ENCODE results near the gene IFIT1B.
"Not testable (repeated sequence)": the region's sequence is repeated elsewhere in the genome, so short reads cannot be mapped to it uniquely, and the experiment has no call there.

The IFIT1B gene

GRCh38 chr10:89350631-89351315, 27.1 kb upstream of the IFIT1B start:
- DNase-seq, result not testable (repeated sequence)

- DNase-seq, result no peak
These were observed 26.5 kb upstream of the IFIT1B start for GRCh38 chr10:89351412-89351779.

GRCh38 chr10:89351780-89352597, 25.9 kb upstream of the IFIT1B start:
- DNase-seq, result no peak

- DNase-seq, result no peak
These were observed 25.1 kb upstream of the IFIT1B start for GRCh38 chr10:89352802-89353201.

GRCh38 chr10:89355394-89355931, 22.4 kb upstream of the IFIT1B start:
- no peak for DNase-seq

- no peak for DNase-seq
These were observed 20.8 kb upstream of the IFIT1B start for GRCh38 chr10:89357096-89357495.

- DNase-seq, result no peak
These were observed 19.9 kb upstream of the IFIT1B start for GRCh38 chr10:89357975-89358374.

DNA sequence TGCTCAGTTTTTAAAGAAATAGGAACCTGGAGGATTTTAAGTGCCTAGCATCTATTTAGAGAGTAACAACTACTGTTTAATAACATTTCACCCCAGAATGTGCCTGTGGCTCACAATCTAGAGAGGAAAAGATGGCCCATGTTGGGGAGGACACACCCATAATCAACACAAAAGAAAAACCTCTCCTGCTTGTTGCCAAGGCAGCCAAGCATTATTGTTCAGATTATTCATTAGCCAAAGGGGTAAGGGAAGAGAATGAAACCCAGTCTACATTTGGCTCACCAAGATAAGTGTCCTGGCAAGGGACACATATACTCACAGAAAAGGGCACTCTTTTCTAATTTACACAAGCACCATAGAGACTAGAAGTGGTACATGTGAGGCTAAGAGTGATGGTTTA, 17.7 kb upstream of the IFIT1B start:
- no peak for DNase-seq

DNA sequence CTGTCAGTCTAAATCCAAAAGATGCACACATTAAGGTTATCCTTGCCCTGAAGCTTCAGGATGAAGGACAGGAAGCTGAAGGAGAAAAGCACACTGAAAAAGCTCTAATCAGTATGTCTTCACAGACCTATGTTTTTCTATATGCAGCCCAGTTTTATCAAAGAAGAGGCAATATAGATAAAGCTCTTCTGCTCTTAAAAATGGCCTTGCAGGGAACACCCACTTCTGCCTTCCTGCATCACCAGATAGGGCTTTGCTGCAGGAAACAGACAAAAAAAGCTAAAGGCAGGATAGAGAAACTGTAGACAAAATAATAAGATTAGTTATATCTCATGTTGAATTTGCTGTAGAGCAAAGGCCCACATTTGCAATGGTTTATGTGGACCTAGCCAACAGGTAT, 14.9 kb upstream of the IFIT1B start:
- DNase-seq, result no peak

- no peak for DNase-seq
These were observed 14.0 kb upstream of the IFIT1B start for GRCh38 chr10:89363729-89364442.

DNA sequence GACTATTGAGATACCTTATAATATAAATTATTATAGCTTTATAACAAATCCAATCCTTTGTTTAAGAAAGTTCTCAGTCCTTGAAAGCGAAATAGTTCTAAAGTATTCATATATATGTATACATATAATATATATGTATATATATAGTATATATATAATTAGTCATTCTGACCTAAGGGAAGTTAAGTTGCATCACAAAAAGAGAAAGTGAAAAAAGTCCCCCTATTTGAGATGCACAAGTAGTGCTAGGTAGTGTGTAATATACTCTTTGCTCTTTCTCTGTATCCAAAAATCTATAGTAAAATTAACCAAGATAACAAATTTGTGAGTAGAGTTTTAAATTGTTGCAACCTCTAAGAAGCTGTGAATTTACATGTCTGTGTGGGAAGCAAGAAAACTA, 13.3 kb upstream of the IFIT1B start:
- no peak for DNase-seq

DNA sequence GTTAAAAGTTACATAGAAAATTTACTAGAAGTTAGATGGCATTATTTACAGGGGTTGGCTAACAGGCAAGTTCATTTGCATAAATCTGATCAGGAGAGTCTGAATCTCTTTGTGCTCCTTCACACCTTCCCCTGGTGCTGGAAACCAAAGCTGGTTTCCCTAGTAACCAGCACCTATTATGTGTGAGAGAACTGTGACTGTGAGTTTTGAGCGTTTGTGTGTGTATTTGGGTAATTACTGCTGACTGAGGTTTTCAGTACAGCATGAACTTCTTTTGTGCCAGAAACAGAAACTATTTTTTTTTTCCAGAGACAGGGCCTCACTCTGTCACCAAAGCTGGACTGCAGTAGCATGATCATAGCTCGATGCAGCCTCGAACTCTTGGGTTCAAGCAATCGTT, 10.3 kb upstream of the IFIT1B start:
- DNase-seq, result no peak

- no peak for DNase-seq
These were observed 9.7 kb upstream of the IFIT1B start for GRCh38 chr10:89368129-89368528.

GRCh38 chr10:89369156-89370105, 8.4 kb upstream of the IFIT1B start:
- peak; percentile 48 for DNase-seq

- no peak for DNase-seq
These were observed 6.8 kb upstream of the IFIT1B start for GRCh38 chr10:89371079-89371478.

GRCh38 chr10:89371987-89372386, 5.9 kb upstream of the IFIT1B start:
- no peak for DNase-seq

DNA sequence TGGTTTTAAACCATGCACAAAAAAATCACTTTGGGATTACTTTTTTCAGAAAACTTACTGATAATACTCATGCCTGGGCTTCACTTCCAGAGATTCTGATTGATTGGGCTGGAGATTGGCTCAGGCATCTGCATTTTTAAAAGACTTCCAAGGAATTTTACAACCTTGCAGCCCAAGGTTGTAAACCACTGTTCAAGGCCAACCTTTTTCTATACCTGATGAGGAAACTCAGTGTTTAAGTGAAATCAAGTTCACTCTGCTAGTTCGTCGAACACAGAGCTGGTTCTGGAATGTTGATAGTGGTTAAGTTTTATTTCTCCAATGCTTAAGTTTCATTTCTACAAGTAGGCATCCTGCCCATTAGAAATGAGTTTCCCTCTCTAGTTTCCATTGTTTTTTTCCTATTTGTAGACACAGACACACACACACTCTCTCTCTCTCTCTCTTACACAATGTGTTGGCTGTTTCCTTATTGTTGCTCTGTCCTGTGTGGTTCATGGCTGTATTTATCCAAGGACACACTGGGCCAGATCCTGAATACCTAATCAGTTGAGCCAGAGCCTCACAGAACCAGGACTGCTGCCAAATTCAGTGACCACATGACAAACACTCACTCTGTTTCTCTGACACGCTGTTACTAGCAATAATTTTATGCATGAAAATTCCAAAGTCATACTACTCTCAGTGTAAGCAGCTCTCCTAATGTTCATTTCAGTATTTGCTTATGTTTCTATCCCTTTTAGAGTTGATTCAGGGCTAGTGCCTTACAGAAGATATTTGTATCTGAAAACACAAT, 3.7 kb upstream of the IFIT1B start:
- DNase-seq, result no peak

DNA sequence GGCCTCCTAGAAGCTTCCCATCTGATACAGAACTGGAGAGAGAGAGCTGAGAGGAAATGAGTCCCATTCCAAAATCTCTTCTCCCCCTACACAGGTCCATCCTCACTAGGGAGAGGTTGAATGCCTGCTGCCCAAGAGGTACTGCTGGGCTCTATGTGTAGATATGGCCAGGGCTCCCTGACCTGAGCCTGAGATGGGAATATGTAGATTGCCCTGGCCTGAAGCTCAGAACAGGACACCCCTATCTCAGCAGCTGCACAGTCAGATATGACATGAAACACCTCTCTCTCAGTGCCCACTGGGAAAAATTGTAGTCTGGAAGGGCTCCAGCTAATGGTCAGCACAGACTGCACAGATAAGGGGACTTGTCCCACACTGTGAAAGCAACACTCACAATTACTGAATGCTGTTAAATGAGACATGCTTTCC, 3.1 kb upstream of the IFIT1B start:
- DNase-seq, result no peak

- DNase-seq, result no peak
These were observed 1.2 kb downstream of the IFIT1B start for GRCh38 chr10:89379103-89379502.

- DNase-seq, result no peak
These were observed 4.9 kb downstream of the IFIT1B start for GRCh38 chr10:89382757-89383156.
